PC-3 (cell line): ENCODE measurements around the gene NTN3. TPM values are rescaled to one million over a fixed set of nuclear protein-coding genes. Genes with fewer than 3 reads are reported as not detected.

Experiments
- ATAC-seq: fragments of 200-7000 bp; cut with Tn5 transposase; 2 replicates; pipeline ENCODE4 v1.9.1; 2020; ENCODE audit warnings: mild to moderate bottlenecking, moderate library complexity
- BruUV-seq: library from RNA; stranded (reverse); fragments of 400-500 nt; replicated peaks from 2 replicates; lab custom pipeline; 2021; lab: Mats Ljungman, UMichigan
- CTCF ChIA-PET: fragments of 300-600 bp; sonication (Branson Sonifier 250); formaldehyde crosslinking; loops from one replicate; lab custom pipeline; 2022; ENCODE audit warnings: antibody characterized with exemption; lab: Charles Lee
- POLR2A ChIA-PET: fragments of 300-600 bp; sonication (Branson Sonifier 250); formaldehyde crosslinking; loops from one replicate; lab custom pipeline; 2022; ENCODE audit warnings: antibody characterized with exemption; ENCODE audit not compliant: unreplicated experiment; lab: Charles Lee
- DNase-seq: peaks from one replicate; pipeline ENCODE4 v3.0.0-alpha.2; 2015
- H2AFZ ChIP-seq: fragments of 300-600 bp; sonication (generic); 2 replicates; pipeline ENCODE4 v1.6.0; 2016; ENCODE audit warnings: antibody characterized with exemption, low read length
- H3F3A ChIP-seq: fragments of 300-600 bp; sonication (generic); one replicate; pipeline ENCODE4 v1.6.0; 2017; ENCODE audit warnings: antibody characterized with exemption, low read length, control low read depth, mild to moderate bottlenecking; ENCODE audit not compliant: unreplicated experiment
- H3K27ac ChIP-seq: fragments of 300-600 bp; sonication (generic); 2 replicates; pipeline ENCODE4 v1.5.1; 2016; ENCODE audit warnings: mild to moderate bottlenecking, low read length
- H3K27me3 ChIP-seq: fragments of 300-600 bp; sonication (generic); 2 replicates; pipeline ENCODE4 v1.6.1; 2016; ENCODE audit warnings: low read length, mixed read lengths
- H3K36me3 ChIP-seq: fragments of 300-600 bp; sonication (generic); 2 replicates; pipeline ENCODE4 v1.6.1; 2016; ENCODE audit warnings: low read depth, mixed run types, low read length, mixed read lengths
- H3K4me1 ChIP-seq: fragments of 300-600 bp; sonication (generic); 2 replicates; pipeline ENCODE4 v1.5.1; 2016; ENCODE audit warnings: low read length; ENCODE audit not compliant: insufficient read depth
- H3K4me2 ChIP-seq: fragments of 300-600 bp; sonication (generic); 2 replicates; pipeline ENCODE4 v1.6.0; 2016; ENCODE audit warnings: low read length
- H3K4me3 ChIP-seq: fragments of 300-600 bp; sonication (generic); 2 replicates; pipeline ENCODE4 v1.5.1; 2016; ENCODE audit warnings: mild to moderate bottlenecking, low read length, mixed read lengths
- H3K79me2 ChIP-seq: fragments of 300-600 bp; sonication (generic); 2 replicates; pipeline ENCODE4 v1.6.1; 2017; ENCODE audit warnings: low read length, mixed read lengths
- H3K9ac ChIP-seq: fragments of 300-600 bp; sonication (generic); 2 replicates; pipeline ENCODE4 v1.6.0; 2016; ENCODE audit warnings: mild to moderate bottlenecking, low read length
- H3K9me2 ChIP-seq: fragments of 300-600 bp; sonication (generic); replicated peaks from 2 replicates; pipeline ENCODE4 v1.6.1; 2016; ENCODE audit warnings: mixed run types, low read length, mixed read lengths
- H3K9me3 ChIP-seq: fragments of 300-600 bp; sonication (generic); 2 replicates; pipeline ENCODE4 v1.6.1; 2016; ENCODE audit warnings: low read length, mixed read lengths
- H4K20me1 ChIP-seq: fragments of 300-600 bp; sonication (generic); 2 replicates; pipeline ENCODE4 v1.6.1; 2016; ENCODE audit warnings: low read length, mixed read lengths
- EZH2 ChIP-seq: fragments of 300-600 bp; sonication (generic); IDR thresholded peaks from one replicate; pipeline ENCODE4 v1.6.1; 2017; ENCODE audit warnings: antibody characterized with exemption, mild to moderate bottlenecking, low read length; ENCODE audit not compliant: unreplicated experiment
- EZH2phosphoT487 ChIP-seq: fragments of 300-600 bp; sonication (generic); IDR thresholded peaks from 2 replicates; pipeline ENCODE4 v1.6.1; 2018; ENCODE audit warnings: mild to moderate bottlenecking, antibody characterized with exemption, low read length, borderline replicate concordance
- intact Hi-C: fragments of 100-400 bp; cut with micrococcal nuclease; formaldehyde crosslinking; loops from 2 replicates; pipeline ENCODE4 v1.9.0; 2023
- total RNA-seq: library from RNA; depleted of rRNA; stranded (reverse); fragments of >200 nt; gene quantifications from 2 replicates; pipeline ENCODE4 v1.2.3, GENCODE V29; 2014
- TF ChIP-seq, protein P1 (sequence below): fragments of 300-600 bp; sonication (generic); conservative IDR thresholded peaks from 2 replicates; pipeline ENCODE4 v1.5.1; 2017; ENCODE audit warnings: antibody characterized with exemption, low read depth, mild to moderate bottlenecking, low read length

Gene NTN3
- total RNA-seq, 1 experiment from 2014 or later: not detected

DNA sequence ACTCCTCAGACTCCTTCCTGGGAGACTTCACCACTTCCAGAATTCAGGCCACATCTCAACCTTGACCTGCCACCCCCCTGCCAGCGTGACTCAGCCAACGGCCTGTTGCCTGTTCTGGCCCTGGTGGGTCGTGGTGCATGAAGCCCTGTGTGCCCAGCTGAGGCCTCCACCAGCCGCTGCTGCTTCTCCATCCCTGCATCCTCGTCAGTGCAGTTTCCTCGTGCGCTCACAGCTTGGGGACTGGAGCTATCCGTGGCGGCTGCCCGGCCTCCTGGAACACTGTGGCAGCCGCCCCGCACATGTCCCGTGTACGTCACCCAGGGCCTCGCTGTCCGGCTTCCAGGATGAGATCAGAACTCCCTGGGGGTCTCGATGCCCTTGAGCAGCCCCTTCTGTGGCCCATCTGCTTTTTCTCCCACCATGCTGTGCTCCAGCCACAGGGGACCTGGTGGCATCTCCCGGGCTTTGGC, 19.2 kb upstream of the NTN3 start:
- Histone ChIP-seq H3K9me2 (no peaks in the 10 kb centered on the region), H3F3A (no peaks in the 10 kb centered on the region), H3K27ac (no peak overlapping the region), H4K20me1 (no peaks in the 10 kb centered on the region), H3K9ac (no peak overlapping the region), H3K4me3 (no peak overlapping the region), H3K4me2 (no peak overlapping the region), H3K36me3 (peaks cover 12% of the 10 kb centered on the region), H2AFZ (no peak overlapping the region), H3K79me2 (no peaks in the 10 kb centered on the region), H3K4me1 (no peaks in the 10 kb centered on the region), H3K27me3 (no peaks in the 10 kb centered on the region), H3K9me3 (no peaks in the 10 kb centered on the region)
- CTCF ChIA-PET: no interaction called here
- ATAC-seq (no peak), DNase-seq (no peak)
- TF ChIP-seq EZH2: no peak
- TF ChIP-seq, protein P1, sequence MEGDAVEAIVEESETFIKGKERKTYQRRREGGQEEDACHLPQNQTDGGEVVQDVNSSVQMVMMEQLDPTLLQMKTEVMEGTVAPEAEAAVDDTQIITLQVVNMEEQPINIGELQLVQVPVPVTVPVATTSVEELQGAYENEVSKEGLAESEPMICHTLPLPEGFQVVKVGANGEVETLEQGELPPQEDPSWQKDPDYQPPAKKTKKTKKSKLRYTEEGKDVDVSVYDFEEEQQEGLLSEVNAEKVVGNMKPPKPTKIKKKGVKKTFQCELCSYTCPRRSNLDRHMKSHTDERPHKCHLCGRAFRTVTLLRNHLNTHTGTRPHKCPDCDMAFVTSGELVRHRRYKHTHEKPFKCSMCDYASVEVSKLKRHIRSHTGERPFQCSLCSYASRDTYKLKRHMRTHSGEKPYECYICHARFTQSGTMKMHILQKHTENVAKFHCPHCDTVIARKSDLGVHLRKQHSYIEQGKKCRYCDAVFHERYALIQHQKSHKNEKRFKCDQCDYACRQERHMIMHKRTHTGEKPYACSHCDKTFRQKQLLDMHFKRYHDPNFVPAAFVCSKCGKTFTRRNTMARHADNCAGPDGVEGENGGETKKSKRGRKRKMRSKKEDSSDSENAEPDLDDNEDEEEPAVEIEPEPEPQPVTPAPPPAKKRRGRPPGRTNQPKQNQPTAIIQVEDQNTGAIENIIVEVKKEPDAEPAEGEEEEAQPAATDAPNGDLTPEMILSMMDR: no peak
- TF ChIP-seq EZH2phosphoT487: no peak
- POLR2A ChIA-PET: no interaction called here
- intact Hi-C loops: no loop called here
- BruUV-seq: no TSS peak

DNA sequence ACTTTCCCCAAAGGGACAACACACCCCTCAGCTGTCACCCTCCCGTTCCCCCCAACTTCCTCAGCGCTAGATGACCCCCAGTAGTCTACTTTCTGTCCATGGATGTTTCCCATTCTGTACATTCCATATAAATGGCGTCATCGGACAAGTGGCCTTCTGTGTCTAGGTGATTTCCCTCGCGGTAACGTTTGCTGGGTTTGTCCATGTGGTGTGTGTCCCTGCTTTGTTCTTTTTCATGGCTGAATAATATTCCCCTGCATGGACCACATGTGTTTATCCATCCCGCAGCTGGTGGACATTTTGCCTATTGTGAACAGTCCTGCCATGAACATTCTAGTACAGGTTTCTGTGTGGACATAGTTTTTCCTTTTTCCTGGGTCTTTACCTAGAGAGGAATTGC, 18.4 kb upstream of the NTN3 start:
- Histone ChIP-seq H3F3A (no peaks in the 10 kb centered on the region), H3K27ac (no peak overlapping the region), H3K27me3 (no peaks in the 10 kb centered on the region), H3K4me3 (no peak overlapping the region), H3K9ac (no peak overlapping the region), H4K20me1 (no peaks in the 10 kb centered on the region), H2AFZ (no peak overlapping the region), H3K36me3 (peaks cover 12% of the 10 kb centered on the region), H3K4me2 (no peak overlapping the region), H3K9me3 (no peaks in the 10 kb centered on the region), H3K79me2 (no peaks in the 10 kb centered on the region), H3K9me2 (no peaks in the 10 kb centered on the region), H3K4me1 (no peaks in the 10 kb centered on the region)
- ChIA-PET POLR2A (no interaction called here), CTCF (no interaction called here)
- TF ChIP-seq, protein P1: no peak
- TF ChIP-seq EZH2: no peak
- no peak for TF ChIP-seq EZH2phosphoT487
- BruUV-seq: no TSS peak
- intact Hi-C loops: no loop called here
- ATAC-seq (no peak), DNase-seq (no peak)

DNA sequence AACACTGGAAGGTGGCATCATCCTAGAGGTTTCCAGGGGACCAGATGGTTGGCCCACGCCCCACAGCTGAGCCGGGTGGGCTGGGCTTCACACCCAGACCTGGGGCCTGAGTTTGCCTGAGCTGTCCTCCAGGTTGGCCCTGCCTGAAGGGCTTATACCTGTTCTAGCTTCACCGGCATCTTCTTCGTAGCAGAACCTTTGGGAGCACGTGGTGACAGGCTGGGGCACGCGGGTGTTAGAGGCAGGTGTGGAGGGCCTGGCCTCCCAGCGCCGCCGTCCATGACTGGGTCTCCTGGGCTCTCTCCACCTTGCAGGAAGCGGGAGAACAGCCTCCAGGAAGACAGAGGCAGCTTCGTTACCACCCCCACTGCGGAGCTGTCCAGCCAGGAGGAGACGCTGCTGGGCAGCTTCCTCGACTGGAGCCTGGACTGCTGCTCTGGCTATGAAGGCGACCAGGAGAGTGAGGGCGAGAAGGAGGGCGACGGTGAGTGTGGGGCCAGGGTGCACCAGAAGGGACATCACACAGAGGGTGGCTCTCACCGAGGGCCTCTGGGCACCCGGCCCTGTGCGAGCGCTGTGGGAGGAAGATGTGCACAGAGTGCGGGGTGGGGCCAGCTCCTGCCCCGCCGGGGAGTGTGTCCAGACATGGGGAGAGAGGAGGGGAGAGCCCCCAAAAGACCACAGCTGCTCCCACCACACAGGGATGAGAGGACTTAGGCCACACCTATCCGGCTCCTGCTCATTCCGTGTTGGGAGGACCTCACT, 15.8 kb upstream of the NTN3 start:
- TF ChIP-seq EZH2 (no peak), EZH2phosphoT487 (no peak)
- TF ChIP-seq, protein P1: no peak
- Histone ChIP-seq H3K9me3 (no peaks in the 10 kb centered on the region), H4K20me1 (no peaks in the 10 kb centered on the region), H3K79me2 (0 out of 2 replicates have a peak, but pooled peaks cover under 1% of the 10 kb centered on the region), H3K4me3 (no peak overlapping the region), H2AFZ (no peak overlapping the region), H3K27me3 (no peaks in the 10 kb centered on the region), H3K9ac (no peak overlapping the region), H3K9me2 (no peaks in the 10 kb centered on the region), H3F3A (no peaks in the 10 kb centered on the region), H3K4me1 (peaks cover 5% of the 10 kb centered on the region), H3K27ac (no peak overlapping the region), H3K36me3 (peaks cover 9% of the 10 kb centered on the region), H3K4me2 (no peak overlapping the region)
- intact Hi-C loops: no loop called here
- CTCF ChIA-PET: no interaction called here
- DNase-seq: no peak
- POLR2A ChIA-PET: no interaction called here
- ATAC-seq: no peak
- BruUV-seq: no TSS peak
